ENCODE data around the gene GLB1L3.
A peak's percentile ranks its signal among the peaks of the same experiment; 100 is the strongest.
"Not testable (repeated sequence)": the region's sequence is repeated elsewhere in the genome, so short reads cannot be mapped to it uniquely, and the experiment has no call there.

Gene GLB1L3

DNA sequence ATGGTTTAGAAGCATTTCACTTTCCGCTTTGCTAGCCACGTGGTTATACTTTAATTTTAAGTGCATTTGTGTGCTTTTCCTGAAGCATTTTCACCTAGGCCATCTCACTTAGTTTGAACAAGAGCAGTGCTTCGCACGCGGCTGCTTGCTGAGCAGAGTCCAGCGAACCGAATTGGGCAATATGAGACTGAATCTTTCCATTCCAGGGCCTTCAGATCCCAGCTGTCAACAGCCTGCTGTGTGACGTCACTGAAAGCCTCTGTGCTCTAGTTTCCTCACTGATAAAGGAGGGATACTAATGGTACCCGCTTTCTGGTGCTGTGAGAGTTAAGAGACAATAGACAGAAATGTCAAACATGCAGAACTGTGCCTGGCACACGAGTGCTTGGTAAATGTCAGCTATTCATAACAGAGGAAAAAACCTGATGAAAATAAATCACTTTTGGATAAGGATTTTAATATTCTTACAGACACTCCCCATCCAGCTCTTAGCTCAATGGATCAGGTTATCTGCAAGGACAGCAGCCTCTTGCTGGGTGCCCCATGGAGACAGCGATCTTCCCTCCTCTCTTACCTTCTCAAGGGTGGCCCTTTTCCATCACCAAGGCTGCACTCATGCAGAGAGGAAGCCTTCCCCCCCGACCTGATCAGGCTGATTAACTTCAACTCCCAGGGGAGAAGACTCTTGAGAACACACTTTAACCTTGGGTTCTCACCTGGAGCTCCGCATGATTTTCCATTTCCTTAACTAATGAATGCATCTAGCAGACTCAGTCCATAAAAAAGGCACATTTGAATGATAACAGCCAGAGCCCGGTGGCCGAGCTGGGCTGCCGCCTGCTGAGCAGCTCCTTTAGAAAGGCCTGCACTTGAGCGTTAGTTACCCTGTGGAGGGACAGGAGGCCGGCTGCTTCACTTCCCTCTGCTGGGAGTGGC is 3.5 kb upstream of the GLB1L3 start:
- no peak for DNase-seq

DNA sequence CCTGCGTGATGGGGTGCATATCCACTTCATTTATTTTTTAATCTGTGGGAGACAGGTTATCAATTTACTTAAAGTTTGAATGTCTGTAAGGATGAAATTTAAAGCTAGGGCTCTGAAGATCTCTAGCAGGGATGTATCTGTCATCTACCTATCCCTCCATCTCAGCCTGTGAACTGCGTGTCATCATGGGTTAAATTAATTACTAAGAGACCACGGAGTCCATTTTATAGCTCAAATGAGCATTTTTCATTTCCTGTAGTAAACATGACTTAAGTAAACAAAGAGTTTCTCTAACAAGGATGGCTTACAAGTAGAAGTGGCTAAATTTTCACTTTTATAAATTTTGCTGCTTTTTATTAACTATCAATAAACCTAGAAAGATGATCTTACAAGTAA is 2.9 kb upstream of the GLB1L3 start:
- DNase-seq, result no peak

DNA sequence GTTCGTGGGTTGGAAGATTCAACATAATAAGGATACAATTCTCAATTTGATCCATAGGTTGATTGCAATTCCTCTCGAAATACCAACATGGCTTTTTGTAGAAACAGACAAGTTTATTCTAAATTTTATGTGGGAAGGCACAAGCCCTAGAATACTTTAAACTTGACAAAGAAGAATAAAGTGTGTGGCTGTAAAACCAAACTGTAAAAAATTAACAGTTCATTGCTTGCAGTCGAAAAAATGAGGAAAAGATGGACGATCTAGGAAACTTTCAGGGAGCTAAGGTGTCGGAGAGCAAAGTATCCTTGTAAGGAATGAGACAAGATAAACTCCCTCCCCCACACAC is 1.0 kb upstream of the GLB1L3 start:
- DNase-seq, result no peak

DNA sequence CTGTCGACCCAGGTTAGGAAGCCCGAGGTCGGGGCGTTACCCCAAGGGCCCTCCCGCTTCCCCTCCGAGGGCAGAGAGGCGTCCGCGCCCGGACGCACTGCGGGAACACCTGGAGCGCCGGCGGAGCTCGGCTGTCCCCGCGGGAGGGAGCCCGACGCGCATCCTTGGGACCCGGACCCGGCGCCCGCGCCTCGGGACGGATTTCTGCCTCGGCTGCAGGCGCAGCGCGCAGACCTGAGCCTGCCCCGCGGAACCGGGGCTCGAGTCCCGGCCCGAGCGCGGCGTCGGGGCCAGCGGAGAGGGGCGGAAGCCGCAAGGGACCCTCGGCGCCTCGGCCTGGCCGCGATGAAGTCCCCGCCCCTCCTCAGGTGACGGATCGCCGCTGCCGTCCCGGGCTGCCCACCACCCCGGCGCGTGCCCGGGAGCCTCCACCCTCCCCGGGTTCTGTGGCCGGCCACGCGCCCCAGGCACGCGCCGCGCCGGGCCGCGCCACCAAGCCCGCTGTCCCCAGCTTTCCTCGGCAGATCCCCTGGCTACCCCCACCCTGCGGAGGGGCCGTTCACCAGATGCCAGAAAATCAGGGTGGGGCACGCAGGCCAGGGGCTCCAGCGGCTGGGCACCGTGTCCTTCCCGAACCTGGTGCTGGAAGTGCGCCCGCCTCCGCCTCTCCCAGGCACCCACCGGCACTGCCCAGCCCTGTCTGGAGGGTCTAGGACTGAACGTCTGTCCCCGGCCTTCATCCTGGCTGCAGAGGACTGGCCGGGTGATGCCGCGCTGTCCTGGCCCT is 410 bp downstream of the GLB1L3 start:
- DNase-seq, result peak in 6 of 58 donors; percentile 24 to 70 (median 39)

DNA sequence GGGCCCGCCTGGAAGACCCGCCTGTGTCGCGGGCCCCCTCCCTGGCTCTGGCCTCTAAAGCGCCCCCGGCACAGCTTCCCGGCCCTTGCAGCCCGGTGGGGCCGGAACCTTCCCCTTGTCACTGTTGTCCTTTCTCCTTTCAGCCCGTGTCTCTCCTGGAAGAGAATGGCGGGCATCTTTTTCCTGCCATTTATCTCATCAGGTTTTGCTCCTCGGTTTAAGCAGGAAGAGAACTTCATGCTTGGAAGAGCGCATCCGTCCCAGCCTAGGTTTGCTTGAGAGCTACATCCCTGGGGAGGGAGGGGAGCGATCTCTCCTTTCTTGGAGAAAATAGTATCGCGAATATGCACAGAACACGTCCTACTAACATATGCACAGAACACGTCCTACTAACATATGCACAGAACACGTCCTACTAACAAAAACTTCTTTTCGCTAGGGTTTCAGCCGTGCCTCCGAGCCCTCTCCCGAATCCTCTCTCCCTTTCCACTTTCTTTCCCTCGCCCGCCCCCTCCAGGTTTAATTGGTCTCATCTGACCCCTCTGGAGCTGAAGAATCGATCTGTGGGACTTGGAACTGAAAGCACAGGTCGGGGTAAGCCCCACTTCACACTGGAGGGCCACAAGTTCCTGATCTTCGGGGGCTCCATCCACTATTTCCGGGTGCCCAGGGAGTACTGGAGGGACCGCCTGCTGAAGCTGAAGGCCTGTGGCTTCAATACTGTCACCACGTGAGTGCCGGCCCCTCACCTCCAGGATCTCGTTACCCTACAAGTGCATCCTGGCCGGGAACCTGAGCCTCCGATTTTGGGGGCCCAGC is 1.2 kb downstream of the GLB1L3 start:
- peak in 2 of 58 donors; percentile 24 to 32 for DNase-seq

DNA sequence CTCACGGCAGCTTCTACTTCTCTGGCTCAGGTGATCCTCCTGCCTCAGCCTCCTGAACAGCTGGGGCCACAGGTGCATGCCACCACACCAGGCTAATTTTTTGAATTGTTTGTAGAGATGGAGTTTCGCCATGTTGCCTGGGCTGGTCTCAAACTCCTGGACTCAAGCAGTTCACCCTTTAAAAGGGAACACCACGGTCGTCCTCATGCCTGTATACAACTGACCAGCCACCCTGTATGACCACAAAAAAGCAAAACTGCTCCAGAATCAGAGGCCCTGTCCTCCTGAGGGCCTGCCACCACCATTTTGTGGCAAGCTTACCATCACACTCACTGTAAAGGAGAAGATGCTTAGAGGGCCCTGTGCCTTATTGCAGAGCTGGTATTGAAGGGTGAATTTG is 2.2 kb downstream of the GLB1L3 start:
- DNase-seq, result no peak

DNA sequence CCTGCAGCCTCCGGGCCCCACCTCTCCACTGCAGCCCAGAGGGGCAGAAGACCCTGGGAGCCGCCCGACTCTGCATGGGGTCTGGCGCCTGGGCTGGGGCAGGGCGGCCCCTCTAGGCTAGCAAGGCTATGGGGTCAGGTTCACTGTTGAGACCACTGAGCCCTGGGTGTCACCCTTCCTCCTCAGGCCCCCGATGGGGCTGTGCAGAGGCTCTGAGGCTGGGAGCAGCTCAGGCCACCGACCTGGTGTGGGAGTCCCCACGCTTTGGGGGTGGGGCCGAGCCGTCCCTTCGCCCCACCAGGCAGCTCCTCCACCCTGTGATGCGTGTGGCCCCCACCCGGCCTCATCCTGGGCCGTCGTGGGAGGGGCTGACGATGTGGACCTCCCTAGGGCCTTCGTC is 5.5 kb downstream of the GLB1L3 start:
- DNase-seq, result not testable (repeated sequence)

DNA sequence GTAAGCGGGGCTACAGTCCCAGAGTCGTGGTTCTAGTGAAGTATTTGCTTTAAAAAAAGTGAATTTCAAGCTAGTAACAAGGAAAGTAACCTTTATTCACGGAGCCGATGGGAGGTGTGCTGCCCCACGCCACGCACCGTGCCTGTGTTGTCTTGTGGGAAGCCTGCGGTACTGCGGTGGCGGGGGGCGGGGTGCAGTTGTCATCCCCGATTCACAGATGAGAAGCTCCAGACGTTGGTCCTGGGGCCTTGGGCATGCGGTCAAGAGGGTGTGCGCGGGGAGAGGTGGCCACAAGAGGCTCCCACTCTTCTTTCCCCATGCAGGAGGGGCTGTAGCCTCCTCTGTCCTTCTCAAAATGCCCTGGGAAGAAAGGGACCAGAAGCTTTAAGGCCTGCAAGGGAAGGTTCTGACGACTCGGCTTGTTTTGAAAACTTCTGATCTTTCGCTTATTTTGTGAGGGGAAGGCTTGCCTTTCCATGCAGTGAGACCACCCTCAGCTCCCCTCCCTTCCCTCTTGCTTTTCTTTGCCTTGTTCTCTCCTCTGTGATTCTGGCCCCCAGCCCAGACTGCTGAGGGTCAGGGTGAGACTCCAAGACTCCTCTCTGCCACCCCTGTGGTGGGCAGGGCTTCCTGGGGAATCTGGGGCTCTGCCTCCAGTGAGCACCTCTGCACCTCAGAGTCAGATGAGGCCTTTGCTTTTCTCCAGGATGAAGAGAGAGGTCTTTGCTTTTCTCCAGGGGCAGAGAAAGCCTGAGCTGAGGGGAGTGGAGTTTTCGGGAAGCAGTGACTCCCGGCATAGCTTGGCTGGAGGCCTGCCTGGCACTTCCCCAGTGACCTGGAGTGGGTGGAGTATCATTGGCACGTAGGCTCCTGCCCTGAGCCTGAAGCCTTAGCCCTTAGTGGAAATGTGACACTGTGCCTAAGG is 6.2 kb downstream of the GLB1L3 start:
- no peak for DNase-seq

DNA sequence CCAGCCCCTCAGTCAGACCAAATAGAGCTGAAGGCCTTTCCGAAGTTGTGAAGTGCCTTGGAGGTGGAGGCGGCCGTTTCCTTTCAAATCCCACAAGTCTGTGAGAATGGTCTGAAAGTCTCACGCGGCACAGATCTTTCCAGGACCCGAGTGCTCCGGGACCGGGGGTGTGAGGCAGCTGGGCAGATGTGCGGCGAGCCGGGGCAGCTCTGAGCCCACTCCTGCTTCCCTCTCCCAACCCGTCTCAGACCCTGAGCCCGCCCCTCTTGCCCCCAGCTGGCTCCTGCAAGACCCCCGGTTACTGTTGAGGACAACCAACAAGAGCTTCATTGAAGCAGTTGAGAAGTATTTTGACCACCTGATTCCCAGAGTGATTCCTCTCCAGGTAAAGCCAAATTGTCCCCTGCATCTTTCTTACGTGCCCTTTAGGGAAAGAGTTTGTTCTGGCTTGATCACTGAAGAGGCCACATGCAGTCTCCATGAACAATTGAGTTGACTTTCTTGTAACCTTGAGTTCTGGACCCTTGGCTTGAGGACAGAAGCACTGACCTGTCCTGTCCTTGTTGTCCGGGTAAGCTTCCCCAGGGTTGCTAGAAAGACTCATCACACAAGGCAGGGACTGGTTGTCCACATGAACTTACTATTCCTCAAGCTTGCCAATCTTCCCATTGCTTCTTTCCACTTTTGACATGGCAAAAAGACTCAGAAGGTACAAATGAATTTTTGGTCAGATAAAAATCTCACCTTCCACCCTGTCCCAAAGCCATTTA is 7.5 kb downstream of the GLB1L3 start:
- no peak for DNase-seq

DNA sequence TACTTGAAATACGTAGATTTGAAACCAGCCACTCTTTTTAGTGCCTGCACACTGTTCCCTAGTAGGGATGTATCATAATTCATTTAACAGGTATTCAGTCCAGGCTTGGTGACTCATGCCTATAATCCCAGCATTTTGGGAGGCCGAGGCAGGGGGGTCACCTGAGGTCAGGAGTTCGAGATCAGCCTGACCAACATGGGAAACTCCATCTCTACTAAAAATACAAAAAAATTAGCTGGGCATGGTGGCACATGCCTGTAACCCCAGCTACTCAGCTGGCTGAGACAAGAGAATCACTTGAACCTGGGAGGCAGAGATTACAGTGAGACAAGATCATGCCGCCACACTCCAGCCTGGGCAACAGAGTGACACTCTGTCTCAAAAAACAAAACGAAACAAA is 8.2 kb downstream of the GLB1L3 start:
- not testable (repeated sequence) for DNase-seq

DNA sequence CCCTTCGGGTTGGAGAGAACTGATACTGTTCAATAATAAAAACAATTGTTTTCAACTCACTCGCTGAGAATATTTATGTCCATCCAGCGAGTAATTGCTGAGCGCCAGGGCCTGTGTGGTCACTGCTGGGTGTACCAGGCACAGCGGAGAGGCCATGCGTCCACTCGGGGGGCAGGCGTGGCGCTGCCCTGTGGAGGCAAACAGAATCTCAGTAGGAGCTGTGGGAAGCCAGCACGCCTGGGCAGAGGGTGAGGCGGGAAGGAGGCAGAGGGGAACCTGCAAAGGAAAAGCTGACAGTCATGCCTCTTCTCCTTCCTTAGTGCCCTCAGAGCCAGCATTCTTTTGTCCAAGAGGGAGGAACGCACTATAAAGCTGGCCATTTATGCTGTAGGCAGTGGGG is 11.4 kb downstream of the GLB1L3 start:
- no peak for DNase-seq

DNA sequence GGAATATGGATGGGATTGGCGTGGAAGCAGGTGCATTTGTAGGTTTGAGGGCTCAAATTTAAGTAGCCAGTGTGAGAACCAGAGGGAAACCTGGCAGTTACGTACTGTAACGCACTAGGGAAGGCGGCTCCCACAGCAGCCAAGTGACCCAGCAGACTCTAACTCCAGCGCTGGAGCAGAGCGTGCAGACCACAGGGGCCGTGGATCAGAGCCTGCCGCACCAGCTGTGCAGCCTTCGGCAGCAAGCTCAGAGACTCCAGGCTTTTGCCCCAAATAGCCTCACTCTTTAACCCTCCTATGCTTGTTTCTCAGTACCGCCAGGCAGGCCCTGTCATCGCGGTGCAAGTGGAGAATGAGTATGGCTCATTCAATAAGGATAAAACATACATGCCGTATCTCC is 12.3 kb downstream of the GLB1L3 start:
- DNase-seq, result no peak

DNA sequence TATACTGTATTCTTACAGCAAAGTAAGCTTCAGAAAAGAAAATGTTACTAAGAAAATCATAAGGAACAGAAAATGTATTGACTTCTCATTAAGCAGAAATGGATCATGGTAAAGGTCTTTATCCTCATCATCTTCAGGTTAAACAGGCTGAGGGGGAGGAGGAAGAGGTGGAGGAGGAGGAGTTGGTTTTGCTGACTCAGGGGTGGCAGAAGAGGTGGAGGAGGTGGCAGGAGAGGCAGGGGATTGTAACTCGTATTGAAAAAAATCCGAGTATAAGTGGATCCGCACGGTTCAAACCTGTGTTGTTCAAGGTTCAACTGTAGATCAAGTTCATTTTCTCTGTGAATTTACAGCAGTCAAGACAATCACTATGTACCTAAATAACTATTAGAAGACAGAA is 13.0 kb downstream of the GLB1L3 start:
- no peak for DNase-seq

DNA sequence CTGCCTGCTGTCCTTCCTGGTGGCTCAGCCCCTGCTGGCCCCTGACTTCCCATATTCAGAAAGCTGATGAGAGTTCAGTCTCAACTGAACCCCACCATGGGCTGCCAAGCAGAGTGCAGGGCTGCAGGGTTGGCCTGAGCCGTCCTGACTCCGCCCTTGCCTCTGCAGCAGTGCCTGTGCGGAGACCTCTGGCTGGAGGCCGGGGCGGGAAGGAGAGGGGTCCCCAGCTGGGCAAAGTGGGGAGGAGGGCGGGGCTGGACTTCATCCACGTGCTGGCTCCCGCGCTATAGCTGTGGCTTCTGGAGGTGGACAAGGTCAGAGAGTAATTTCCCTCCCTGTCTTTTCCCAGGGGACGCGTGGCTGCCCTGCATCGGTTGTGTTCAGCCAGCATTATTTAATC is 13.6 kb downstream of the GLB1L3 start:
- no peak for DNase-seq

DNA sequence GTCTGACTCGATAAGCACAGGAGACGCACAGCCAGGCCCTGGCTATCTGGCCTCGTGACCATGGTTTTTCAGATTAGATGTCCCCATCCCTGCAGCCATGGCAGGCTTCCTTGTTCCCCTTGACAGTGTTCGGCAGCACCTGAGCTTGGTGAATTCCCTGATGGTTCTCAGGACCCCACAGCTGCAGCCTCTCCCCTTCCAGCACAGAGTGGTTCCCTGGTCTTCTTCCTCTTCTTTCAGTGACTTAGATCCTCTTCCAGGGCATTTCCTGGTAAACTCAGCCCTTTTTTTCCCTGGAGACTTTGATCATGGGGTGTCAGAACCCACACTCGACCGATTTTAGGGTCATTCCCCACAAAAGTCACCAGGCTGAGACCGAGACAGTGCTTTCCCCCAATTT is 14.5 kb downstream of the GLB1L3 start:
- no peak for DNase-seq

DNA sequence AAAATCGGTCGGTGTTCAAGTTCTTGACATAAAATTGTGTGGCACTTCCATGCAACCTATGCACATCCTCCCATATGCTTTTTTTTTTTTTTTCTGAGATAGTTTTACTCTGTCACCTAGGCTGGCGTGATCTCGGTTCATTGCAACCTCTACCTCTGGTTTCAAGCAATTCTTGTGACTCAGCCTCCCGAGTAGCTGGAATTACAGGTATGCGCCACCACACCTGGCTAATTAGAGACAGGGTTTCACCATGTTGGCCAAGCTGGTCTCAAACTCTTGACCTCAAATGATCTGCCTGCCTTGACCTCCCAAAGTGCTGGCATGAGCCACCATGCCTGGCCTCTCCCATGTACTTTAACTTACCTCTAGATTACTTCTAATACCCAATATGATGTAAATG is 15.0 kb downstream of the GLB1L3 start:
- DNase-seq, result no peak

DNA sequence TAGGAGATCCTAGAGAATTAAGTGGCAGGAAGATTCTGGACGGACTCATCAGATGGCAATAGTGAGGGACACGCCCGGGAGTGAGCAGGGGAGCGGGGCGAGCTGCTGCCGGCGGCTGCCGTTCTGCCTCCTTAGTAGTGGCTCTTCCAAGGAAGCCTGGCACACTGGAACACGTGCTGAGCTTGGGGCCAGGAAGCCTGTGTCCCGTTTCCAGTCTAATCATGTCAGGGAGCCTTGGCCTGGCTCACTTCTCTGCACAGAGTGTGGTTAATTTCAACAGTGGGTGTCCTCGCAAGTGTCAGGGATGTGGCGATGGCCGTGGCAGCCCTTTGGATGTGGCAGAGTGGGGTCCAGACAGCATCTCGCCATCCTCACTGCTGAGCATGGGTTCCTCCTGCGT is 16.5 kb downstream of the GLB1L3 start:
- DNase-seq, result no peak

DNA sequence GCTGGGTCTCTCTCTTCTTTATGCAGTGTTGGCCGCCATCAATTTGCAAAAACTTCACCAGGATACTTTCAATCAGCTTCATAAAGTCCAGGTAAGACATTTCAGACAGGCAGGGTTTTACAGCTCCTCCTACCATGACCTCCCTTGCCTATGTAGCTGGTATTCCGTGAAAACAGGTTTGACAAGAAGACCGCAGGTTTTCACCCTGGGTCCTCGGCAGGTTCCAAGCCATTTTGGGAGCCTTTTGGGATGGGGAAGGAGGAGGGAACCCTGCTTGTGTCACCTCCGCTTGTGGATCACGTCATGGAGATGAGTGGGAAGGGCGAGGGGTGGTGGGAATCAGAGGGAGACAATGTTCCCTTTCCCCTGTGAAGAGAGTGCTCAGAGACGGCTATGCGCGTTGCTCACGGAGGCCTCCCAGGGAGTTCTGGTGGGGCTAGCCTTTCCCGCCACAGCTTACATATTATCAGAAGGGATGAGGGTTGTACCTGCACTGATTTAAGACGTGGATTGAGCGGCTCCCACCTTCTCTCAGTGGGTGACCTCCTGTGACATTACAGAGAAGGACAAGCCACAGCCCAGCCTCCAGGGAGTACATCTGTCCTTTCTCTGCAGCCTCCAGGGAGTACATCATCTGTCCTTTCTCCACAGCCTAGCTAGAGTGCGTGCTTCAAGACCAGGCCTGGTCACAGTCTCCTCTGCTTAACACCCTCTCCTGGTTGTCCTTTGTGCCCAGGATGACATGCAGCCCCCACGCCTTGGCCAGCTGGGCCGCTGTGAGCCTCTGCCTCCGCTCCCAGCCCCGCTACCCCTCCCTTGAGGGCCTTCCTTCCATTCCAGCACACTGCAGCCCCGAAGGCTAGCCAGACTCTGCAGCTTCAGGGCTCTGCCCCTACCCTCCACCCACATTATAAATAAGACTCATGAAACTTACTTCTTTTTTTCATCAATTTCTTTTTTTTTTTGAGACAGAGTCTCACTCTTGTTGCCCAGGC is 17.2 kb downstream of the GLB1L3 start:
- DNase-seq, result no peak

DNA sequence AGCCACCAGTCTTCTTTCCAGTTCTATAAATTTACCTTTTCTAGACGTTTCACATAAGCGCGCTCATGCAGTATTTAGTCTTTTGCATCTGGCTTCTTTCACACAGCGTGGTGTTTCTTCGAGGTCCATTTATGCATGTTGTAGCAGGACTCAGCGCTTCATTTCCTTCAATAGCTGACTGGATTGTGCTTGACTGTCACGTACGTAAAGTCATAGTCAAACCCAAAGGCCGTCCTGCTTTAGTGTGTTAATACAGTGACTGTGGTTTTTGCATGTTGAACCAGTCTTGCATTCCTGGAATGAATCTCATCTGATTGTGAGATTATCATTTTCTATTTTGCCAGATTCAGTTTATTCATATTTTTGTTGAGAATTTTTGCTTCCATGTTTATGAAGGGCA is 18.5 kb downstream of the GLB1L3 start:
- no peak for DNase-seq

All from anterior cingulate cortex (tissue), 58 donors.